DND-41 (cell line): ENCODE measurements around the gene CHRNA5.

Experiments used
- ATAC-seq: fragments of 200-7000 bp; cut with Tn5 transposase; 3 replicates; pipeline ENCODE4 v1.9.1; 2021; ENCODE audit warnings: low read depth; ENCODE audit not compliant: insufficient read depth
- DNase-seq: peaks from one replicate; pipeline ENCODE4 v3.0.0-alpha.2; 2020
- H2AFZ ChIP-seq: 2 replicates; pipeline ENCODE4 v1.6.0; 2012; ENCODE audit warnings: low read depth, low read length
- H3K27ac ChIP-seq: 2 replicates; pipeline ENCODE4 v1.5.1; 2012; ENCODE audit warnings: low read length, inconsistent platforms
- H3K27me3 ChIP-seq: fragments of 200-600 bp; sonication (generic); 2 replicates; pipeline ENCODE4 v1.6.0; 2012; ENCODE audit warnings: low read length, mild to moderate bottlenecking, inconsistent platforms; ENCODE audit not compliant: insufficient read depth, poor library complexity
- H3K36me3 ChIP-seq: 2 replicates; pipeline ENCODE4 v1.5.1; 2012; ENCODE audit warnings: low read length, inconsistent platforms; ENCODE audit not compliant: insufficient read depth
- H3K4me1 ChIP-seq: 2 replicates; pipeline ENCODE4 v1.5.1; 2012; ENCODE audit warnings: mild to moderate bottlenecking, low read length; ENCODE audit not compliant: insufficient read depth
- H3K4me2 ChIP-seq: 2 replicates; pipeline ENCODE4 v1.6.0; 2012; ENCODE audit warnings: mild to moderate bottlenecking, moderate library complexity, low read length, inconsistent platforms; ENCODE audit not compliant: insufficient read depth
- H3K4me3 ChIP-seq, 2 experiments: fragments of 200-600 bp in 1 of 2; shearing (Covaris generic) in 1 of 2; 2 replicates each; pipeline ENCODE4 v1.5.1; 2012 to 2016; ENCODE audit warnings: inconsistent platforms in 2 of 2, low read length in 2 of 2, mild to moderate bottlenecking in 2 of 2, low read depth in 1 of 2, moderate library complexity in 1 of 2
- H3K79me2 ChIP-seq: 2 replicates; pipeline ENCODE4 v1.6.0; 2012; ENCODE audit warnings: low read length, inconsistent platforms; ENCODE audit not compliant: insufficient read depth
- H3K9ac ChIP-seq: 2 replicates; pipeline ENCODE4 v1.6.0; 2012; ENCODE audit warnings: low read depth, mild to moderate bottlenecking, inconsistent platforms, low read length, moderate library complexity
- H3K9me3 ChIP-seq: 2 replicates; pipeline ENCODE4 v1.5.1; 2012; ENCODE audit warnings: low read length, moderate library complexity, mild to moderate bottlenecking, inconsistent platforms; ENCODE audit not compliant: insufficient read depth, severe bottlenecking
- H4K20me1 ChIP-seq: 2 replicates; pipeline ENCODE4 v1.6.0; 2012; ENCODE audit warnings: low read length; ENCODE audit not compliant: insufficient read depth
- EZH2 ChIP-seq: IDR thresholded peaks from 3 replicates; pipeline ENCODE4 v1.6.1; 2012; ENCODE audit warnings: borderline replicate concordance, low read depth, mild to moderate bottlenecking, moderate library complexity, low read length, inconsistent platforms; ENCODE audit not compliant: severe bottlenecking
- TF ChIP-seq, protein P1 (sequence below): IDR thresholded peaks from 2 replicates; pipeline ENCODE4 v1.5.1; 2012; ENCODE audit warnings: borderline replicate concordance, low read length, moderate library complexity, mild to moderate bottlenecking; ENCODE audit not compliant: poor library complexity, severe bottlenecking; ENCODE audit errors: extremely low read depth

CHRNA5 gene

DNA sequence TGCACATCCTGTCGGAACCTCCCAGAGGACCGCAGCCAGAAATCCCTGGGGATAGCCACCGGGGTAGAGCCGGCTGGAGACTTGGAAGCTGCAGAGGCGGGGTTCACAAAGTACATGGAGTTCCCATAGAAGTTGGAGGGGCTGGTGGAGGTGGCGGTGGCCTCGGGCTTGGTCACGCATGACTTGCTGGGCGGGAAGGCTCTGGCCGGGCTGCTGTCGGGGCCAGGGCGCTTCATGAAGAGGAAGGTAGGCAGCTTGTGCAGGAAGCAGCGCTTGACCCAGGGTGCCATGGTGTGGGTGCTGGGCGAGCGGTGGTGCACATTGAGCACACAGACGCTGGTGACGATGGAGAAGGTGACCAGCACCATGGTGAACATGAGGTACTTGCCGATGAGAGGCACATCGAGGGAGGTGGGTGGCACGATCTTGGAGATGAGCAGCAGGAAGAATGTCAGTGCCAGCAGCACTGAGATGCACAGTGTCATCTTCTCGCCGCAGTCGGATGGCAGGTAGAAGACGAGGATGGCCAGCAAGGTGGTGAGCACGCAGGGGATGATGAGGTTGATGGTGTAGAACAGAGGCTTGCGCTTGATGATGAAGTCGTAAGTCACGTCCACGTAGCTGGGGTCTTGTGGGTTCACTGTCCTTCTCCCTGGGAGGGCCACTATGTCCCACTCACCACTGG lies 63.9 kb downstream of the CHRNA5 start:
- Histone ChIP-seq H3K36me3 (no peaks in the 10 kb centered on the region), H4K20me1 (no peaks in the 10 kb centered on the region), H2AFZ (no peak overlapping the region), H3K4me1 (no peaks in the 10 kb centered on the region), H3K9me3 (no peaks in the 10 kb centered on the region), H3K9ac (no peak overlapping the region), H3K4me3 (no peak overlapping the region), H3K4me2 (no peak overlapping the region), H3K79me2 (no peaks in the 10 kb centered on the region), H3K27ac (no peak overlapping the region), H3K27me3 (no peaks in the 10 kb centered on the region)
- DNase-seq (no peak), ATAC-seq (no peak)
- TF ChIP-seq, protein P1, sequence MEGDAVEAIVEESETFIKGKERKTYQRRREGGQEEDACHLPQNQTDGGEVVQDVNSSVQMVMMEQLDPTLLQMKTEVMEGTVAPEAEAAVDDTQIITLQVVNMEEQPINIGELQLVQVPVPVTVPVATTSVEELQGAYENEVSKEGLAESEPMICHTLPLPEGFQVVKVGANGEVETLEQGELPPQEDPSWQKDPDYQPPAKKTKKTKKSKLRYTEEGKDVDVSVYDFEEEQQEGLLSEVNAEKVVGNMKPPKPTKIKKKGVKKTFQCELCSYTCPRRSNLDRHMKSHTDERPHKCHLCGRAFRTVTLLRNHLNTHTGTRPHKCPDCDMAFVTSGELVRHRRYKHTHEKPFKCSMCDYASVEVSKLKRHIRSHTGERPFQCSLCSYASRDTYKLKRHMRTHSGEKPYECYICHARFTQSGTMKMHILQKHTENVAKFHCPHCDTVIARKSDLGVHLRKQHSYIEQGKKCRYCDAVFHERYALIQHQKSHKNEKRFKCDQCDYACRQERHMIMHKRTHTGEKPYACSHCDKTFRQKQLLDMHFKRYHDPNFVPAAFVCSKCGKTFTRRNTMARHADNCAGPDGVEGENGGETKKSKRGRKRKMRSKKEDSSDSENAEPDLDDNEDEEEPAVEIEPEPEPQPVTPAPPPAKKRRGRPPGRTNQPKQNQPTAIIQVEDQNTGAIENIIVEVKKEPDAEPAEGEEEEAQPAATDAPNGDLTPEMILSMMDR = no peak
- no peak for TF ChIP-seq EZH2

DNA sequence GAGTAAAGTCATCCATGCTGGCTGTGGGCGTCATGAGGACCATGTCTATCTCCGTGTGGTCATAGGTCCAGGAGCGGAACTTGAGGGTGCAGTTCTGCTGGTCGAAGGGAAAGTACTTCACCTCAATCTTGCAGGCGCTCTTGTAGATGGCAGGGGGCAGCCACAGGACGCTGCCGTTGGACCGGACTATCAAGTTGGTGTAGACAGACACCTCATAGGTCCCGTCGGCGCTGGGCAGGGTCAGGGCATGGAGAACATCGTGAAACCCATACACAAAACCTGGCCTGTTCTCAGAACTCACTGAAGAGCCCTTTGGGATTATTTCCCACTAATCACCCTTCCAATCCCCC lies 64.4 kb downstream of the CHRNA5 start:
- no peak overlapping the region for H3K9ac ChIP-seq
- H3K4me1 ChIP-seq = no peaks in the 10 kb centered on the region
- TF ChIP-seq EZH2 = no peak
- TF ChIP-seq, protein P1 = no peak
- ATAC-seq (no peak), DNase-seq (no peak)
- H3K36me3 ChIP-seq = no peaks in the 10 kb centered on the region
- no peak overlapping the region for H3K4me3 ChIP-seq
- no peak overlapping the region for H2AFZ ChIP-seq
- H3K4me2 ChIP-seq = no peak overlapping the region
- no peaks in the 10 kb centered on the region for H3K79me2 ChIP-seq
- H4K20me1 ChIP-seq = no peaks in the 10 kb centered on the region
- no peak overlapping the region for H3K27ac ChIP-seq
- H3K27me3 ChIP-seq = no peaks in the 10 kb centered on the region
- no peaks in the 10 kb centered on the region for H3K9me3 ChIP-seq

DNA sequence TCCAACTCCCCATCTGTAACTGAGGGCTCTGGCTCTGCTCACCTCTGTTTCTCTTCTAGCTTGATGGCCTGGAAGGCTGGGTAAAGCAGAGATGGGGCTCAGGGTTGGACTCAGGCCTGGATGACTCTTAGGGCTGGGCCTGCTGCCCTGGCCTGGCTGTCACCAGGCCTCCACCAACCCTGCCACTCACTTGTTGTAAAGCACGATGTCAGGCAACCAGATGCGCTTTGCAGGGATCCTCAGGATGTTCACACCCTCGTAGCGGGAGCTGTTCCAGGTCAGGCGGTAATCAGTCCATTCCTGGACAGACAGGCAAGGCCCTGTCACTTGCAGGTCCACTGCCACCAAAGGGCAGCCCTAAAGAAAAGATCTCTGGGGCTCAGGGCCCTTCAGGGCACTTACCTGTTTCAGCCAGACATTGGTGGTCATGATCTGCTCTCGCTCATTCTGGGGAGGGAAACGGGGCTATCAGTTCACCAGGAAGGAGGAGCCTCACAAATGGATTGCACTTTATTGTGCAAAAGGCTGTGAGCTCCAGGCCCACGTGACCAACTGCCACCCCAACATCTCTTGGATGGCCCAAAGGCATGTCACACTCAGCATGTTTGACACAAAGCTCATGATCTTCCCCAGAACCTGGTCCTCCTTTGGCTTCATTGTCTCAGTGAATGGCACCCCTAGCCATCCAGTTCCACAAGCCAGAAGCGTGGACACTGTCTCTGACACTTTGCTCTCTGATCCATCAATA lies 65.7 kb downstream of the CHRNA5 start:
- Histone ChIP-seq H3K9me3 (no peaks in the 10 kb centered on the region), H3K36me3 (no peaks in the 10 kb centered on the region), H3K79me2 (no peaks in the 10 kb centered on the region), H3K9ac (no peak overlapping the region), H3K4me1 (no peaks in the 10 kb centered on the region), H3K27ac (no peak overlapping the region), H2AFZ (no peak overlapping the region), H4K20me1 (no peaks in the 10 kb centered on the region), H3K4me2 (no peak overlapping the region), H3K4me3 (no peak overlapping the region), H3K27me3 (no peaks in the 10 kb centered on the region)
- no peak for ATAC-seq
- no peak for DNase-seq
- TF ChIP-seq, protein P1 = no peak
- TF ChIP-seq EZH2 = no peak
